ENCODE results near the gene GORASP1.

GORASP1 gene

GRCh38 chr3:39079530-39079929 is 27.9 kb downstream of the GORASP1 start:
- no peak overlapping the region for H3K4me3 ChIP-seq (ENCODE audit: low read depth, low read length)
- no peak for TF ChIP-seq CTCF (IDR thresholded peaks at IDR 0.05; ENCODE audit: low read depth, low read length)

- H3K4me3 ChIP-seq (ENCODE audit: low read depth, low read length): no peak overlapping the region
- no peak for TF ChIP-seq CTCF (IDR thresholded peaks at IDR 0.05; ENCODE audit: low read depth, low read length)
Measured at GRCh38 chr3:39075910-39076309, 31.5 kb downstream of the GORASP1 start.

- no peak for TF ChIP-seq CTCF (IDR thresholded peaks at IDR 0.05; ENCODE audit: low read depth, low read length)
Measured at GRCh38 chr3:39068556-39068955, 38.9 kb downstream of the GORASP1 start.

GRCh38 chr3:39067286-39067685 is 40.1 kb downstream of the GORASP1 start:
- TF ChIP-seq CTCF (IDR thresholded peaks at IDR 0.05; ENCODE audit: low read depth, low read length): no peak
- no peak overlapping the region for H3K4me3 ChIP-seq (ENCODE audit: low read depth, low read length)

More at GRCh38 chr3:39068556-39068955, 38.9 kb downstream of the GORASP1 start:
- no peak overlapping the region for H3K4me3 ChIP-seq (ENCODE audit: low read depth, low read length)

- H3K4me3 ChIP-seq (ENCODE audit: low read depth, low read length): no peak overlapping the region
- peak; percentile 47 for TF ChIP-seq CTCF (IDR thresholded peaks at IDR 0.05; ENCODE audit: low read depth, low read length)
Measured at GRCh38 chr3:39065197-39065596, 42.2 kb downstream of the GORASP1 start.

GRCh38 chr3:39064646-39065045 is 42.8 kb downstream of the GORASP1 start:
- TF ChIP-seq CTCF (IDR thresholded peaks at IDR 0.05; ENCODE audit: low read depth, low read length): no peak
- H3K4me3 ChIP-seq (ENCODE audit: low read depth, low read length): no peak overlapping the region

GRCh38 chr3:39063143-39063542 is 44.3 kb downstream of the GORASP1 start:
- TF ChIP-seq CTCF (IDR thresholded peaks at IDR 0.05; ENCODE audit: low read depth, low read length): no peak

More at GRCh38 chr3:39063143-39063542, 44.3 kb downstream of the GORASP1 start:
- no peak overlapping the region for H3K4me3 ChIP-seq (ENCODE audit: low read depth, low read length)

All from WI38 (cell line).